ENCODE measurements around the gene ZNF771.

DNA sequence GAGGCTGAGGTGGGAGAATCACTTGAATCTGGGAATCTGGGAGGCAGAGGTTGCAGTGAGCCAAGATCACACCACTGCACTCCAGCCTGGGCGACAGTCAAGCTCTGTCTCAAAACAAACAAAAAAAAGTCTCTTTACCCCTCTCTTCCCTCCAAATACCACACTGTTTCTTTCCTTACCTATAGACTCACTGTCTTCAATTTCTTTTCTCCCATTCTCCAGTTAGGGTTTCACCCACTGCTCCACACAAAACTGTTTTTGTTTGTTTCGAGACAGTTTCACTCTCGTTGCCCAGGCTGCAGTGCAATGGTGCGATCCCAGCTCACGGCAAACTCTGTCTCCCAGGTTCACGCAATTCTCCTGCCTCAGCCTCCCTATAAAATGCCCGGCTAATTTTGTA is 46.2 kb upstream of the ZNF771 start:
- TF ChIP-seq EGR1 (IDR thresholded peaks at IDR 0.05; ENCODE audit: low read depth) (no peak), EZH2phosphoT487 (IDR thresholded peaks at IDR 0.05; ENCODE audit: borderline replicate concordance) (no peak), POLR2A (IDR thresholded peaks at IDR 0.05; ENCODE audit: borderline replicate concordance, extremely low read depth, insufficient read depth, insufficient read length) (no peak), EZH2 (IDR thresholded peaks at IDR 0.05) (no peak), SIN3A (IDR thresholded peaks at IDR 0.05; ENCODE audit: low read depth) (no peak), POLR2AphosphoS5 (IDR thresholded peaks at IDR 0.05; ENCODE audit: low read depth, low read length) (no peak), CEBPB (IDR thresholded peaks at IDR 0.05; ENCODE audit: low read depth) (no peak), SP1 (IDR thresholded peaks at IDR 0.05; ENCODE audit: low read depth) (no peak), CBX3 (IDR thresholded peaks at IDR 0.05; ENCODE audit: low read depth) (no peak), RAD21 (IDR thresholded peaks at IDR 0.05; ENCODE audit: low read depth) (no peak)
- TF ChIP-seq, protein P1, sequence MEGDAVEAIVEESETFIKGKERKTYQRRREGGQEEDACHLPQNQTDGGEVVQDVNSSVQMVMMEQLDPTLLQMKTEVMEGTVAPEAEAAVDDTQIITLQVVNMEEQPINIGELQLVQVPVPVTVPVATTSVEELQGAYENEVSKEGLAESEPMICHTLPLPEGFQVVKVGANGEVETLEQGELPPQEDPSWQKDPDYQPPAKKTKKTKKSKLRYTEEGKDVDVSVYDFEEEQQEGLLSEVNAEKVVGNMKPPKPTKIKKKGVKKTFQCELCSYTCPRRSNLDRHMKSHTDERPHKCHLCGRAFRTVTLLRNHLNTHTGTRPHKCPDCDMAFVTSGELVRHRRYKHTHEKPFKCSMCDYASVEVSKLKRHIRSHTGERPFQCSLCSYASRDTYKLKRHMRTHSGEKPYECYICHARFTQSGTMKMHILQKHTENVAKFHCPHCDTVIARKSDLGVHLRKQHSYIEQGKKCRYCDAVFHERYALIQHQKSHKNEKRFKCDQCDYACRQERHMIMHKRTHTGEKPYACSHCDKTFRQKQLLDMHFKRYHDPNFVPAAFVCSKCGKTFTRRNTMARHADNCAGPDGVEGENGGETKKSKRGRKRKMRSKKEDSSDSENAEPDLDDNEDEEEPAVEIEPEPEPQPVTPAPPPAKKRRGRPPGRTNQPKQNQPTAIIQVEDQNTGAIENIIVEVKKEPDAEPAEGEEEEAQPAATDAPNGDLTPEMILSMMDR (IDR thresholded peaks at IDR 0.05 in 2 of 3, conservative IDR thresholded peaks at IDR 0.05 in 1 of 3; ENCODE audit: borderline replicate concordance in 1 of 3, insufficient read depth in 1 of 3, low read depth in 2 of 3, low read length in 2 of 3) = no peak
- TF ChIP-seq, protein P2, sequence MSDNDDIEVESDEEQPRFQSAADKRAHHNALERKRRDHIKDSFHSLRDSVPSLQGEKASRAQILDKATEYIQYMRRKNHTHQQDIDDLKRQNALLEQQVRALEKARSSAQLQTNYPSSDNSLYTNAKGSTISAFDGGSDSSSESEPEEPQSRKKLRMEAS (IDR thresholded peaks at IDR 0.05) = no peak
- TF ChIP-seq, protein P3, sequence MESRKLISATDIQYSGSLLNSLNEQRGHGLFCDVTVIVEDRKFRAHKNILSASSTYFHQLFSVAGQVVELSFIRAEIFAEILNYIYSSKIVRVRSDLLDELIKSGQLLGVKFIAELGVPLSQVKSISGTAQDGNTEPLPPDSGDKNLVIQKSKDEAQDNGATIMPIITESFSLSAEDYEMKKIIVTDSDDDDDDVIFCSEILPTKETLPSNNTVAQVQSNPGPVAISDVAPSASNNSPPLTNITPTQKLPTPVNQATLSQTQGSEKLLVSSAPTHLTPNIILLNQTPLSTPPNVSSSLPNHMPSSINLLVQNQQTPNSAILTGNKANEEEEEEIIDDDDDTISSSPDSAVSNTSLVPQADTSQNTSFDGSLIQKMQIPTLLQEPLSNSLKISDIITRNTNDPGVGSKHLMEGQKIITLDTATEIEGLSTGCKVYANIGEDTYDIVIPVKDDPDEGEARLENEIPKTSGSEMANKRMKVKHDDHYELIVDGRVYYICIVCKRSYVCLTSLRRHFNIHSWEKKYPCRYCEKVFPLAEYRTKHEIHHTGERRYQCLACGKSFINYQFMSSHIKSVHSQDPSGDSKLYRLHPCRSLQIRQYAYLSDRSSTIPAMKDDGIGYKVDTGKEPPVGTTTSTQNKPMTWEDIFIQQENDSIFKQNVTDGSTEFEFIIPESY (IDR thresholded peaks at IDR 0.05; ENCODE audit: extremely low read depth, insufficient replicate concordance, low read length) = no peak
- TF ChIP-seq, protein P4, sequence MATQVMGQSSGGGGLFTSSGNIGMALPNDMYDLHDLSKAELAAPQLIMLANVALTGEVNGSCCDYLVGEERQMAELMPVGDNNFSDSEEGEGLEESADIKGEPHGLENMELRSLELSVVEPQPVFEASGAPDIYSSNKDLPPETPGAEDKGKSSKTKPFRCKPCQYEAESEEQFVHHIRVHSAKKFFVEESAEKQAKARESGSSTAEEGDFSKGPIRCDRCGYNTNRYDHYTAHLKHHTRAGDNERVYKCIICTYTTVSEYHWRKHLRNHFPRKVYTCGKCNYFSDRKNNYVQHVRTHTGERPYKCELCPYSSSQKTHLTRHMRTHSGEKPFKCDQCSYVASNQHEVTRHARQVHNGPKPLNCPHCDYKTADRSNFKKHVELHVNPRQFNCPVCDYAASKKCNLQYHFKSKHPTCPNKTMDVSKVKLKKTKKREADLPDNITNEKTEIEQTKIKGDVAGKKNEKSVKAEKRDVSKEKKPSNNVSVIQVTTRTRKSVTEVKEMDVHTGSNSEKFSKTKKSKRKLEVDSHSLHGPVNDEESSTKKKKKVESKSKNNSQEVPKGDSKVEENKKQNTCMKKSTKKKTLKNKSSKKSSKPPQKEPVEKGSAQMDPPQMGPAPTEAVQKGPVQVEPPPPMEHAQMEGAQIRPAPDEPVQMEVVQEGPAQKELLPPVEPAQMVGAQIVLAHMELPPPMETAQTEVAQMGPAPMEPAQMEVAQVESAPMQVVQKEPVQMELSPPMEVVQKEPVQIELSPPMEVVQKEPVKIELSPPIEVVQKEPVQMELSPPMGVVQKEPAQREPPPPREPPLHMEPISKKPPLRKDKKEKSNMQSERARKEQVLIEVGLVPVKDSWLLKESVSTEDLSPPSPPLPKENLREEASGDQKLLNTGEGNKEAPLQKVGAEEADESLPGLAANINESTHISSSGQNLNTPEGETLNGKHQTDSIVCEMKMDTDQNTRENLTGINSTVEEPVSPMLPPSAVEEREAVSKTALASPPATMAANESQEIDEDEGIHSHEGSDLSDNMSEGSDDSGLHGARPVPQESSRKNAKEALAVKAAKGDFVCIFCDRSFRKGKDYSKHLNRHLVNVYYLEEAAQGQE (IDR thresholded peaks at IDR 0.05; ENCODE audit: low read depth) = no peak
